ENCODE measurements around the gene CDKN1A. TPM values are rescaled to one million over a fixed set of nuclear protein-coding genes. Genes with fewer than 3 reads are reported as not detected.

Gene CDKN1A
- total and polyA plus RNA-seq, 10 of the 15 experiments (the other 5 are each of a cell fraction or from before 2014, with no cell fraction given): 25.2 to 637 (median 216) TPM

DNA sequence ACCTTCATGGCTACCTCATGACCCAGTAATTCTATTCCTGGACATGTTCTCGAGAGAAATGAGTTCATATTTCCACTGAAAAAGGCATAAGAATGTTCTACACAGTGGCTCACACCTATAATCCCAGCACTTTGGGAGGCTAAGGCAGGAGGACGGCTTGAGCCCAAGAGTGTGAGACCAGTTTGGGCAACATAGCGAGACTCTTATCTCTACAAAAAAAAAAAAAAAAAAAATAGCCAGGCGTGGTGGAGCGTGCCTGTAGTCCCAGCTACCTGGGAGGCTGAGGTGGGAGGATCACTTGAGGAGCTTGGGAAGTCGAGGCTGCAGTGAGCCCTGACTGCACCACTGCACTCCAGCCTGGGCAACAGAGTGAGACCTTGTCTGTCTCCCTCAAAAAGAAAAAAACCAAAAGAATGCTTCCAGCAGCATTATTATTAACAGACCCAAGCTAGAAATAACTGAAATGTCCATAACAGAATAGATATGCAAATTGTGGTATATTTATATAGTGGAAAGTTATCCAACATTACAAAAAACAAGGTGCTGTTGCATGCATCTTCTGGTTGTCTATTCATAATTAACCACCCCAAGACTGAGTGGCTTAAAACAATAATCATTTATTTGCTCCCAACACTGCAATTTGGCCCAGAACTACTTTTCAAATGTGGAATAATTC lies 9.7 kb downstream of the CDKN1A start (continued):
- TF ChIP-seq GABPA (IDR thresholded peaks at IDR 0.05; ENCODE audit: low read depth) (no peak), CHD2 (IDR thresholded peaks at IDR 0.05; ENCODE audit: borderline replicate concordance, low read depth, low read length) (no peak), ZBTB11 (CRISPR knock-in tag; IDR thresholded peaks at IDR 0.05) (peak; percentile 29; the same call in 1 of the 2 replicates), POLR2AphosphoS5 (IDR thresholded peaks at IDR 0.05; ENCODE audit: low read length) (peak; percentile 67), PAX5 (IDR thresholded peaks at IDR 0.05; ENCODE audit: borderline replicate concordance, low read depth, low read length) (0 out of 2 replicates have a peak, but pooled peaks have one; percentile 25), E2F4 (IDR thresholded peaks at IDR 0.05; ENCODE audit: low read depth, low read length) (no peak), ATF7 (IDR thresholded peaks at IDR 0.05; ENCODE audit: low read depth) (no peak), PRDM15 (CRISPR knock-in tag; IDR thresholded peaks at IDR 0.05) (no peak), FOS (IDR thresholded peaks at IDR 0.05; ENCODE audit: borderline replicate concordance, extremely low read depth, insufficient read length) (no peak), POU2F2 (IDR thresholded peaks at IDR 0.05; ENCODE audit: borderline replicate concordance, low read depth, low read length) (0 out of 3 replicates have a peak, but pooled peaks have one; percentile 6), DPF2 (IDR thresholded peaks at IDR 0.05) (no peak), RBBP5 (conservative IDR thresholded peaks at IDR 0.05) (no peak), ZNF622 (IDR thresholded peaks at IDR 0.05) (no peak), MEF2A (IDR thresholded peaks at IDR 0.05; ENCODE audit: insufficient read depth, low read depth, low read length) (0 out of 2 replicates have a peak, but pooled peaks have one; percentile 4), PML (IDR thresholded peaks at IDR 0.05; ENCODE audit: low read length) (0 out of 2 replicates have a peak, but pooled peaks have one; percentile 45)
- TF ChIP-seq, protein P1, sequence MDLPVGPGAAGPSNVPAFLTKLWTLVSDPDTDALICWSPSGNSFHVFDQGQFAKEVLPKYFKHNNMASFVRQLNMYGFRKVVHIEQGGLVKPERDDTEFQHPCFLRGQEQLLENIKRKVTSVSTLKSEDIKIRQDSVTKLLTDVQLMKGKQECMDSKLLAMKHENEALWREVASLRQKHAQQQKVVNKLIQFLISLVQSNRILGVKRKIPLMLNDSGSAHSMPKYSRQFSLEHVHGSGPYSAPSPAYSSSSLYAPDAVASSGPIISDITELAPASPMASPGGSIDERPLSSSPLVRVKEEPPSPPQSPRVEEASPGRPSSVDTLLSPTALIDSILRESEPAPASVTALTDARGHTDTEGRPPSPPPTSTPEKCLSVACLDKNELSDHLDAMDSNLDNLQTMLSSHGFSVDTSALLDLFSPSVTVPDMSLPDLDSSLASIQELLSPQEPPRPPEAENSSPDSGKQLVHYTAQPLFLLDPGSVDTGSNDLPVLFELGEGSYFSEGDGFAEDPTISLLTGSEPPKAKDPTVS (IDR thresholded peaks at IDR 0.05; ENCODE audit: low read depth, low read length): no peak
- TF ChIP-seq, protein P2, sequence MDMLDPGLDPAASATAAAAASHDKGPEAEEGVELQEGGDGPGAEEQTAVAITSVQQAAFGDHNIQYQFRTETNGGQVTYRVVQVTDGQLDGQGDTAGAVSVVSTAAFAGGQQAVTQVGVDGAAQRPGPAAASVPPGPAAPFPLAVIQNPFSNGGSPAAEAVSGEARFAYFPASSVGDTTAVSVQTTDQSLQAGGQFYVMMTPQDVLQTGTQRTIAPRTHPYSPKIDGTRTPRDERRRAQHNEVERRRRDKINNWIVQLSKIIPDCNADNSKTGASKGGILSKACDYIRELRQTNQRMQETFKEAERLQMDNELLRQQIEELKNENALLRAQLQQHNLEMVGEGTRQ (IDR thresholded peaks at IDR 0.05; ENCODE audit: borderline replicate concordance, low read depth, low read length): no peak
